CD4-positive, CD25-positive, alpha-beta regulatory T cell (primary cell): ENCODE results near the gene CDC25A. TPM values are rescaled to one million over a fixed set of nuclear protein-coding genes. Genes with fewer than 3 reads are reported as not detected.
"Not testable (repeated sequence)": the region's sequence is repeated elsewhere in the genome, so short reads cannot be mapped to it uniquely, and the experiment has no call there.

Source experiments
- ATAC-seq, 2 donors: fragments of 150-1000 bp; cut with Tn5 transposase; one replicate each; pipeline ENCODE4 v1.10.0; 2021; ENCODE audit warnings: low read depth in 2 of 2, moderate number of reproducible peaks in 2 of 2, moderate library complexity in 1 of 2
- DNase-seq, 3 donors: peaks; one replicate each; pipeline versions ENCODE4 v3.0.0 to v3.0.0-alpha.2; 2012 to 2022; ENCODE audit warnings: mixed read lengths in 1 of 3
- H3K27ac ChIP-seq: one replicate; pipeline ENCODE4 v1.7.0; 2013; ENCODE audit warnings: mild to moderate bottlenecking, low read length; ENCODE audit not compliant: insufficient read depth, poor library complexity, severe bottlenecking
- H3K27me3 ChIP-seq: one replicate; pipeline ENCODE4 v1.7.0; 2013; ENCODE audit warnings: low read length; ENCODE audit not compliant: control insufficient read depth, insufficient read depth
- H3K36me3 ChIP-seq: one replicate; pipeline ENCODE4 v1.7.0; 2013; ENCODE audit warnings: mild to moderate bottlenecking, low read length, moderate library complexity; ENCODE audit not compliant: control insufficient read depth, insufficient read depth
- H3K4me1 ChIP-seq: 2 replicates; pipeline ENCODE4 v1.7.0; 2013; ENCODE audit warnings: mild to moderate bottlenecking, low read length; ENCODE audit not compliant: insufficient read depth, control insufficient read depth, poor library complexity, severe bottlenecking
- H3K4me3 ChIP-seq: one replicate; pipeline ENCODE4 v1.7.0; 2013; ENCODE audit warnings: low read depth, mild to moderate bottlenecking, low read length, moderate library complexity
- H3K9me3 ChIP-seq, 2 experiments: 1 replicate in 1 of 2; 2 replicates in 1 of 2; pipeline ENCODE4 v1.7.0; 2013; ENCODE audit warnings: low read length in 2 of 2, mild to moderate bottlenecking in 1 of 2, moderate library complexity in 1 of 2; ENCODE audit not compliant: control insufficient read depth in 2 of 2
- H3K27ac Mint-ChIP-seq, 3 donors: one replicate each; pipeline ENCODE4 v1.8.0; 2020 to 2022; ENCODE audit warnings: mild to moderate bottlenecking in 3 of 3, mixed read lengths in 3 of 3, moderate library complexity in 2 of 3
- H3K27me3 Mint-ChIP-seq: one replicate; pipeline ENCODE4 v1.8.0; 2022; ENCODE audit warnings: mild to moderate bottlenecking, mixed read lengths
- H3K36me3 Mint-ChIP-seq: one replicate; pipeline ENCODE4 v1.8.0; 2020; ENCODE audit warnings: mixed read lengths
- H3K4me1 Mint-ChIP-seq, 4 donors: one replicate each; pipeline ENCODE4 v1.8.0; 2020 to 2022; ENCODE audit warnings: mixed read lengths in 4 of 4, mild to moderate bottlenecking in 1 of 4
- H3K4me3 Mint-ChIP-seq, 4 donors: one replicate each; pipeline ENCODE4 v1.8.0; 2020 to 2022; ENCODE audit warnings: mild to moderate bottlenecking in 4 of 4, mixed read lengths in 4 of 4, moderate library complexity in 3 of 4
- H3K9me3 Mint-ChIP-seq, 7 donors: one replicate each; pipeline ENCODE4 v1.8.0; 2020 to 2022; ENCODE audit warnings: mixed read lengths in 7 of 7, mild to moderate bottlenecking in 3 of 7, moderate library complexity in 2 of 7
- polyA plus RNA-seq, 4 donors: library from polyadenylated mRNA; unstranded; fragments of 300-500 nt; fragmentation: Illumina TruSeq; gene quantifications; one replicate each; pipeline ENCODE4 v1.2.3, GENCODE V29; 2021
- total RNA-seq: library from RNA; stranded (reverse); gene quantifications from one replicate; pipeline ENCODE4 v1.2.3, GENCODE V29; 2022

CDC25A gene
- total and polyA plus RNA-seq, 5 donors from 2014 or later, result 0.06 to 0.78 (median 0.42) TPM; not detected in 1

GRCh38 chr3:48118322-48118721 lies 69.9 kb downstream of the CDC25A start:
- no peak for DNase-seq
- Mint-ChIP-seq H3K4me3 (no peak overlapping the region), H3K27ac (peak overlapping the region in 1 of 3 donors; percentile 16), H3K4me1 (no peaks in the 10 kb centered on the region), H3K9me3 (no peaks in the 10 kb centered on the region), H3K27me3 (no peaks in the 10 kb centered on the region), H3K36me3 (no peaks in the 10 kb centered on the region)
- H3K9me3 ChIP-seq, result no peaks in the 10 kb centered on the region
- H3K4me3 ChIP-seq, result no peak overlapping the region
- ATAC-seq, result no peak
- no peaks in the 10 kb centered on the region for H3K27me3 ChIP-seq
- H3K4me1 ChIP-seq, result no peaks in the 10 kb centered on the region
- H3K36me3 ChIP-seq, result no peaks in the 10 kb centered on the region
- H3K27ac ChIP-seq, result no peak overlapping the region

GRCh38 chr3:48112813-48113212 lies 75.4 kb downstream of the CDC25A start:
- no peaks in the 10 kb centered on the region for H3K9me3 ChIP-seq
- Mint-ChIP-seq H3K4me3 (no peak overlapping the region), H3K27ac (peak overlapping the region; percentile 71 to 96 (median 88)), H3K27me3 (no peaks in the 10 kb centered on the region), H3K9me3 (peaks cover 0 to 4% (median 0%) of the 10 kb centered on the region in 7 donors), H3K4me1 (peaks cover 5 to 9% (median 6%) of the 10 kb centered on the region in 4 donors), H3K36me3 (no peaks in the 10 kb centered on the region)
- H3K4me1 ChIP-seq, result peaks cover 9% of the 10 kb centered on the region
- peak overlapping the region; percentile 56 for H3K27ac ChIP-seq
- H3K4me3 ChIP-seq, result peak overlapping the region; percentile 58
- H3K27me3 ChIP-seq, result no peaks in the 10 kb centered on the region
- ATAC-seq (no peak), DNase-seq (no peak)
- no peaks in the 10 kb centered on the region for H3K36me3 ChIP-seq

DNA sequence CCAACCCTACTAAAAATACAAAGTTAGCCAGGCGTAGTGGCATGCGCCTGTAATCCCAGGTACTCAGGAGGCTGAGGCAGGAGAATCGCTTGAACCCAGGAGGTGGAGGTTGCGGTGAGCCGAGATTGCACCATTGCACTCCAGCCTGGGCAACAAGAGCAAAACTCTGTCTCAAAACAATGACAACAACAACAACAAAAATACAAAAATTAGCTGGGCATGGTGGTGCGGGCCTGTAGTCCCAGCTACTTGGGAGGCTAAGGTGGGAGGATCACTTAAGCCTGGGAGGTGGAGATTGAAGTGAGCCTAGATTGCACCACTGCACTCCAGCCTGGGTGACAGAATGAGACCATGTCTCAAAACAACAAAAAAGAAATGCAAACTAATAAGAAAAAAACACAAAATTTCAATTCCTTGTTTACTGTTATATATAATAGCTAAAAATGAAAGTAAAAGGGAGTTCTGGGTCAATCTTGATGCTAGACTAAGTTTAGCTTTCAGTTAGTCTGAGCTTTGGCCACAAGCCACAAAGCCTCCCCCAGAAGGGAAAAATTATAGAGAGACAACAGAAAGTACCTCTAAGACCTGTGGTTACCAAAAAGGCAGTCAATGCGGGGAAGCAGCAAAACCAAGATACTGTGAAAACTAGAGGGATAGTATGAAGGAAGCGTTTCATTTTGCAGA lies 76.0 kb downstream of the CDC25A start:
- peak overlapping the region; percentile 56 for H3K27ac ChIP-seq
- peak overlapping the region; percentile 71 to 96 (median 88) for H3K27ac Mint-ChIP-seq
- not testable (repeated sequence) for H3K9me3 ChIP-seq, H3K36me3 ChIP-seq, H3K4me1 ChIP-seq, H3K9me3 Mint-ChIP-seq, H3K4me1 Mint-ChIP-seq, H3K27me3 ChIP-seq, H3K4me3 Mint-ChIP-seq, H3K27me3 Mint-ChIP-seq, H3K36me3 Mint-ChIP-seq
- peak overlapping the region; percentile 58 for H3K4me3 ChIP-seq
- ATAC-seq, result peak; percentile 52 to 56
- DNase-seq, result peak in 2 of 3 donors; percentile 16 to 63

DNA sequence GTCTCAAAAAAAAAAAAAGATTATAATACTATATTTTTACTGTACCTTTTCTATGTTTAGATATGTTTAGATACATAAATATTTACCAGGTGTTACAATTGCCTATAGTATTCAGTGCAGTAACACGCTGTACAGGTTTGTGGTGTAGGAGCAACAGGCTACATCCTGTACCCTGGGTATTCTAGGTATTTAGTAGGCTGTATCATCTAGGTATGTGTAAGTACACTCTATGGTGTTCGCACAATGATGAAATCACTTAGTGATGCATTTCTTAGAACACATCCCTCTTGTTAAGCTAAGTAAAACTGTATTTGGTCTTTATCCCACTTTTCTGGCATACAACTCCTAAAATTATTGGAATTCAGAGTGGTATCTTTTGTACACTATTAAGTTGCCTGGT lies 77.8 kb downstream of the CDC25A start:
- H3K36me3 ChIP-seq, result no peaks in the 10 kb centered on the region
- H3K4me3 Mint-ChIP-seq, result no peak overlapping the region
- DNase-seq (no peak), ATAC-seq (no peak)
- H3K4me1 Mint-ChIP-seq, result peaks cover 5 to 9% (median 6%) of the 10 kb centered on the region in 4 donors
- no peak overlapping the region for H3K4me3 ChIP-seq
- H3K27me3 ChIP-seq, result no peaks in the 10 kb centered on the region
- peaks cover 0 to 4% (median 0%) of the 10 kb centered on the region in 7 donors for H3K9me3 Mint-ChIP-seq
- peaks cover 9% of the 10 kb centered on the region for H3K4me1 ChIP-seq
- H3K36me3 Mint-ChIP-seq, result no peaks in the 10 kb centered on the region
- no peaks in the 10 kb centered on the region for H3K9me3 ChIP-seq
- no peak overlapping the region for H3K27ac Mint-ChIP-seq
- H3K27ac ChIP-seq, result no peak overlapping the region
- no peaks in the 10 kb centered on the region for H3K27me3 Mint-ChIP-seq

DNA sequence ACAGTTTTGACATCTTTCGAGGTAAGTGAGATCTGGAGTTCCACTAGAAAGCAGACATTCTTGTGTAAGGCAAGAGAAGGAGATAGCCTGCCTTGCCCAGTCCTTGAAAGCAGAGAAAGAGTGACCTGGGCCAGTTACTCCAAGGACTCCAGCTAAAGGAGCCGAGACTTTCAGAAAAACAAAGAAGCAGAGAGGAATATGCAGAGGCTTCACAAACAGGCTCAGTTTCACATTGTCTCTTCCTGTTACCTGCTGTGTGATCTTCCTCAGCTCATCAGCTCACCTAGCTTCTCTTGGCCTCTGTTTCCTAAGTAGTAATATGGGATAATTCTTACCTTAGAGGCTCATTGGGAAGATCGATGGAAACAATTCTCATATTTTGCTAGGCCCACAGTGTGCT lies 81.0 kb downstream of the CDC25A start:
- Mint-ChIP-seq H3K4me3 (no peak overlapping the region), H3K27me3 (peaks cover 7% of the 10 kb centered on the region), H3K36me3 (no peaks in the 10 kb centered on the region), H3K9me3 (peaks cover 0 to 4% (median 0%) of the 10 kb centered on the region in 7 donors), H3K4me1 (peaks cover 0 to 3% (median under 1%) of the 10 kb centered on the region in 4 donors), H3K27ac (no peak overlapping the region)
- H3K27me3 ChIP-seq, result no peaks in the 10 kb centered on the region
- no peak for ATAC-seq
- DNase-seq, result no peak
- H3K27ac ChIP-seq, result no peak overlapping the region
- no peaks in the 10 kb centered on the region for H3K9me3 ChIP-seq
- no peak overlapping the region for H3K4me3 ChIP-seq
- peaks cover 2% of the 10 kb centered on the region for H3K4me1 ChIP-seq
- H3K36me3 ChIP-seq, result no peaks in the 10 kb centered on the region

Other genes with a start within 250 kb of the CDC25A start
- 123 TPM for gene MAP4, start 172.0 kb downstream of the CDC25A start, total RNA-seq
- gene MAP4, start 172.0 kb downstream of the CDC25A start, polyA plus RNA-seq, result 10 to 100 TPM; 17.0 to 24.8 (median 22.1) TPM
- not detected for gene CAMP, start 35.1 kb upstream of the CDC25A start, total RNA-seq
- gene CAMP, start 35.1 kb upstream of the CDC25A start, polyA plus RNA-seq, result not detected
- gene ZNF589, start 52.7 kb upstream of the CDC25A start, total RNA-seq, result 33.4 TPM
- 1 to 10 TPM; 2.9 to 6.4 (median 4.8) TPM for gene ZNF589, start 52.7 kb upstream of the CDC25A start, polyA plus RNA-seq
- gene NME6, start 113.0 kb upstream of the CDC25A start, total RNA-seq, result 12.6 TPM
- gene NME6, start 113.0 kb upstream of the CDC25A start, polyA plus RNA-seq, result 10 to 100 TPM; 63.8 to 68.6 (median 65.0) TPM
- gene SPINK8, start 145.2 kb upstream of the CDC25A start, total RNA-seq, result not detected
- not detected for gene SPINK8, start 145.2 kb upstream of the CDC25A start, polyA plus RNA-seq
- not detected for gene FBXW12, start 183.8 kb upstream of the CDC25A start, total RNA-seq
- not detected for gene FBXW12, start 183.8 kb upstream of the CDC25A start, polyA plus RNA-seq
- 5.2 TPM for gene PLXNB1, start 241.7 kb upstream of the CDC25A start, total RNA-seq
- gene PLXNB1, start 241.7 kb upstream of the CDC25A start, polyA plus RNA-seq, result under 1 TPM in 1 of 4 donors, not detected in 3; 0.07 TPM